ENCODE results near the gene GPANK1.

GRCh38 chr6:31702405-31702818, 37.6 kb upstream of the GPANK1 start:
- TF ChIP-seq YY1 (IDR thresholded peaks at IDR 0.05; ENCODE audit: insufficient read depth, insufficient read length) (no peak), ZNF274 (IDR thresholded peaks at IDR 0.05; ENCODE audit: low read depth, low read length) (no peak)
